ENCODE measurements around the gene DAZAP1. TPM values are rescaled to one million over a fixed set of nuclear protein-coding genes. Genes with fewer than 3 reads are reported as not detected.
A peak's percentile ranks its signal among the peaks of the same experiment; 100 is the strongest.

Gene DAZAP1
- total RNA-seq, 2 experiments from 2014 or later = 226 to 242 TPM

GRCh38 chr19:1466461-1467214 is 59.3 kb downstream of the DAZAP1 start:
- ChIA-PET POLR2A (interaction anchor here (1.4 kb wide), 1 partner anchor 8 kb away, joined by 3 read pairs; no protein-coding TSS in a partner anchor), CTCF (interaction anchor here (1.0 to 2.5 kb wide), 7 partner anchors 8 to 22 kb away, joined by 3 to 20 read pairs (median 5); no protein-coding TSS in a partner anchor)
- Mint-ChIP-seq H3K36me3 (no peaks in the 10 kb centered on the region), H3K27ac (no peak overlapping the region), H3K4me1 (ENCODE audit: low read depth) (peaks cover 5% of the 10 kb centered on the region), H3K27me3 (peaks cover 8% of the 10 kb centered on the region), H3K9me3 (no peaks in the 10 kb centered on the region), H3K4me3 (no peak overlapping the region)
- intact Hi-C loops (cut with micrococcal nuclease) = no loop called here
- DNase-seq = no peak

- POLR2A ChIA-PET = interaction anchor here (1.4 kb wide), 1 partner anchor 8 kb away, joined by 3 read pairs; no protein-coding TSS in a partner anchor
- no peak overlapping the region for H3K27ac Mint-ChIP-seq
- H3K9me3 Mint-ChIP-seq = no peaks in the 10 kb centered on the region
- CTCF ChIA-PET = interaction anchor here (1.2 to 2.5 kb wide), 3 partner anchors 8 to 22 kb away, joined by 3 to 20 read pairs (median 14); no protein-coding TSS in a partner anchor
- H3K4me3 Mint-ChIP-seq = no peak overlapping the region
- H3K36me3 Mint-ChIP-seq = no peaks in the 10 kb centered on the region
- intact Hi-C loops (cut with micrococcal nuclease) = no loop called here
- H3K4me1 Mint-ChIP-seq (ENCODE audit: low read depth) = peaks cover 9% of the 10 kb centered on the region
- no peak for DNase-seq
- peaks cover 8% of the 10 kb centered on the region for H3K27me3 Mint-ChIP-seq
Measured at GRCh38 chr19:1467215-1467489, 59.8 kb downstream of the DAZAP1 start.

- POLR2A ChIA-PET = interaction anchor here (1.4 to 2.1 kb wide), 2 partner anchors 7 to 23 kb away, joined by 3 to 5 read pairs; no protein-coding TSS in a partner anchor
- Mint-ChIP-seq H3K36me3 (no peaks in the 10 kb centered on the region), H3K9me3 (no peaks in the 10 kb centered on the region), H3K4me1 (ENCODE audit: low read depth) (peaks cover 9% of the 10 kb centered on the region), H3K4me3 (no peak overlapping the region), H3K27me3 (peaks cover 8% of the 10 kb centered on the region), H3K27ac (no peak overlapping the region)
- DNase-seq = no peak
- intact Hi-C loops (cut with micrococcal nuclease) = no loop called here
- CTCF ChIA-PET = interaction anchor here (1.2 to 3.4 kb wide), 4 partner anchors 9 to 23 kb away, joined by 3 to 20 read pairs (median 14); no protein-coding TSS in a partner anchor
Measured at GRCh38 chr19:1467490-1468273, 60.3 kb downstream of the DAZAP1 start.

- H3K9me3 Mint-ChIP-seq = no peaks in the 10 kb centered on the region
- POLR2A ChIA-PET = interaction anchor here (2.1 kb wide), 1 partner anchor 23 kb away, joined by 5 read pairs; no protein-coding TSS in a partner anchor
- no peak for DNase-seq
- intact Hi-C loops (cut with micrococcal nuclease) = no loop called here
- no peak overlapping the region for H3K27ac Mint-ChIP-seq
- peaks cover 9% of the 10 kb centered on the region for H3K4me1 Mint-ChIP-seq (ENCODE audit: low read depth)
- H3K36me3 Mint-ChIP-seq = no peaks in the 10 kb centered on the region
- H3K27me3 Mint-ChIP-seq = peaks cover 8% of the 10 kb centered on the region
- H3K4me3 Mint-ChIP-seq = no peak overlapping the region
- CTCF ChIA-PET = interaction anchor here (1.3 to 3.4 kb wide), 2 partner anchors 24 to 189 kb away, joined by 5 to 13 read pairs; no protein-coding TSS in a partner anchor
Measured at GRCh38 chr19:1468274-1468820, 61.0 kb downstream of the DAZAP1 start.

- peak overlapping the region; percentile 8 for H3K4me3 Mint-ChIP-seq
- intact Hi-C loops (cut with micrococcal nuclease) = no loop called here
- H3K9me3 Mint-ChIP-seq = no peaks in the 10 kb centered on the region
- no peak overlapping the region for H3K27ac Mint-ChIP-seq
- CTCF ChIA-PET = interaction anchor here (1.3 to 3.4 kb wide), 2 partner anchors 24 to 189 kb away, joined by 5 to 13 read pairs; no protein-coding TSS in a partner anchor
- POLR2A ChIA-PET = interaction anchor here (2.1 kb wide), 1 partner anchor 24 kb away, joined by 5 read pairs; no protein-coding TSS in a partner anchor
- peak; percentile 45 for DNase-seq
- H3K36me3 Mint-ChIP-seq = no peaks in the 10 kb centered on the region
- peaks cover 8% of the 10 kb centered on the region for H3K27me3 Mint-ChIP-seq
- peaks cover 9% of the 10 kb centered on the region for H3K4me1 Mint-ChIP-seq (ENCODE audit: low read depth)
Measured at GRCh38 chr19:1468821-1469254, 61.5 kb downstream of the DAZAP1 start.

- Mint-ChIP-seq H3K27ac (no peak overlapping the region), H3K4me1 (ENCODE audit: low read depth) (peaks cover 9% of the 10 kb centered on the region), H3K36me3 (peaks cover 2% of the 10 kb centered on the region), H3K27me3 (peaks cover 8% of the 10 kb centered on the region), H3K9me3 (no peaks in the 10 kb centered on the region), H3K4me3 (no peak overlapping the region)
- intact Hi-C loops (cut with micrococcal nuclease) = loop anchor here (5.0 kb wide), 1 partner anchor 32 kb away; the partner anchor contains the start of gene RPS15
- ChIA-PET POLR2A (interaction anchor here (2.1 kb wide), 1 partner anchor 24 kb away, joined by 5 read pairs; no protein-coding TSS in a partner anchor), CTCF (interaction anchor here (1.3 to 3.4 kb wide), 2 partner anchors 25 to 190 kb away, joined by 5 to 13 read pairs; no protein-coding TSS in a partner anchor)
- DNase-seq = peak; percentile 31
Measured at GRCh38 chr19:1469255-1470054, 62.1 kb downstream of the DAZAP1 start.

GRCh38 chr19:1470055-1470304 is 62.6 kb downstream of the DAZAP1 start:
- no peak for DNase-seq
- Mint-ChIP-seq H3K9me3 (no peaks in the 10 kb centered on the region), H3K4me3 (peak overlapping the region; percentile 53), H3K27me3 (peaks cover 8% of the 10 kb centered on the region), H3K27ac (no peak overlapping the region), H3K4me1 (ENCODE audit: low read depth) (peaks cover 9% of the 10 kb centered on the region), H3K36me3 (peaks cover 2% of the 10 kb centered on the region)
- intact Hi-C loops (cut with micrococcal nuclease) = loop anchor here (5.0 kb wide), 1 partner anchor 33 kb away; the partner anchor contains the start of gene RPS15
- ChIA-PET POLR2A (no interaction called here), CTCF (interaction anchor here (3.4 kb wide), 1 partner anchor 25 kb away, joined by 13 read pairs; no protein-coding TSS in a partner anchor)

GRCh38 chr19:1470305-1471009 is 63.1 kb downstream of the DAZAP1 start:
- CTCF ChIA-PET = interaction anchor here (3.4 kb wide), 1 partner anchor 26 kb away, joined by 13 read pairs; no protein-coding TSS in a partner anchor
- DNase-seq = peak; percentile 77
- H3K9me3 Mint-ChIP-seq = no peaks in the 10 kb centered on the region
- H3K36me3 Mint-ChIP-seq = peaks cover 2% of the 10 kb centered on the region
- POLR2A ChIA-PET = interaction anchor here (0.7 to 1.0 kb wide), 2 partner anchors 22 to 30 kb away, joined by 3 to 4 read pairs; no protein-coding TSS in a partner anchor
- intact Hi-C loops (cut with micrococcal nuclease) = loop anchor here (5.0 kb wide), 1 partner anchor 33 kb away; the partner anchor contains the start of gene RPS15
- H3K27ac Mint-ChIP-seq = no peak overlapping the region
- H3K27me3 Mint-ChIP-seq = peaks cover 8% of the 10 kb centered on the region
- peak overlapping the region; percentile 53 for H3K4me3 Mint-ChIP-seq
- H3K4me1 Mint-ChIP-seq (ENCODE audit: low read depth) = peaks cover 9% of the 10 kb centered on the region

GRCh38 chr19:1471010-1471514 is 63.7 kb downstream of the DAZAP1 start:
- Mint-ChIP-seq H3K36me3 (peaks cover 2% of the 10 kb centered on the region), H3K4me3 (no peak overlapping the region), H3K27me3 (peaks cover 7% of the 10 kb centered on the region), H3K9me3 (no peaks in the 10 kb centered on the region), H3K27ac (no peak overlapping the region), H3K4me1 (ENCODE audit: low read depth) (peaks cover 9% of the 10 kb centered on the region)
- CTCF ChIA-PET = interaction anchor here (1.1 to 3.4 kb wide), 3 partner anchors 16 to 26 kb away, joined by 3 to 13 read pairs (median 5); no protein-coding TSS in a partner anchor
- POLR2A ChIA-PET = interaction anchor here (0.7 to 2.2 kb wide), 3 partner anchors 15 to 31 kb away, joined by 3 to 7 read pairs (median 4); no protein-coding TSS in a partner anchor
- peak; percentile 49 for DNase-seq
- intact Hi-C loops (cut with micrococcal nuclease) = loop anchor here (5.0 kb wide), 1 partner anchor 34 kb away; the partner anchor contains the start of gene RPS15

GRCh38 chr19:1471515-1472160 is 64.3 kb downstream of the DAZAP1 start:
- DNase-seq = peak; percentile 28
- Mint-ChIP-seq H3K27me3 (peaks cover 6% of the 10 kb centered on the region), H3K9me3 (no peaks in the 10 kb centered on the region), H3K36me3 (peaks cover 2% of the 10 kb centered on the region), H3K4me1 (ENCODE audit: low read depth) (peaks cover 9% of the 10 kb centered on the region), H3K4me3 (no peak overlapping the region), H3K27ac (no peak overlapping the region)
- CTCF ChIA-PET = interaction anchor here (1.1 to 1.4 kb wide), 2 partner anchors 17 to 26 kb away, joined by 3 to 5 read pairs; no protein-coding TSS in a partner anchor
- POLR2A ChIA-PET = interaction anchor here (1.0 to 2.2 kb wide), 2 partner anchors 16 to 31 kb away, joined by 4 to 7 read pairs; no protein-coding TSS in a partner anchor
- intact Hi-C loops (cut with micrococcal nuclease) = loop anchor here (5.0 kb wide), 1 partner anchor 34 kb away; the partner anchor contains the start of gene RPS15

Data from activated CD4-positive, alpha-beta memory T cell treated with anti-CD3 and anti-CD28 coated beads for 36 hours (primary cell).